ENCODE results near the gene PCDHGC3.

The PCDHGC3 gene

DNA sequence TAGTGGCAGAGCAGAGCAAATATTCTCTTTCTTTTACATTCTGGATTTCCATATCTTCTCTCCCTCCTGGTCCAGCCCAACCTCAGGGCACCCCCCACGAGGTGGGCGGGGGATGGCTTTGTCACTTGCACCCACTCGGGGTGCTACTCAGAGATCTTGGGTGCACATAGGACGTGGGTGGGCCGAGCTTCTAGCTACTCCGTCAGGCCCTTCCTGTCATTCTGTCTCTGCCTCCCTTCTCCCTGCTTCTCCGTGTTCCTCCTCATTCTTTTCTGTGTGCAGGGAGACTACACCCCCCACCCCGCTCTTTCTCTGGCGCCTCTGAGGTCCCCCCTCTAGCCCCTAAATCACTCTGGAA lies 32.7 kb downstream of the PCDHGC3 start:
- DNase-seq (ENCODE audit: low spot score): no peak

- no peak for DNase-seq (ENCODE audit: low spot score)
These were observed 33.2 kb downstream of the PCDHGC3 start for GRCh38 chr5:141508798-141509611.

DNA sequence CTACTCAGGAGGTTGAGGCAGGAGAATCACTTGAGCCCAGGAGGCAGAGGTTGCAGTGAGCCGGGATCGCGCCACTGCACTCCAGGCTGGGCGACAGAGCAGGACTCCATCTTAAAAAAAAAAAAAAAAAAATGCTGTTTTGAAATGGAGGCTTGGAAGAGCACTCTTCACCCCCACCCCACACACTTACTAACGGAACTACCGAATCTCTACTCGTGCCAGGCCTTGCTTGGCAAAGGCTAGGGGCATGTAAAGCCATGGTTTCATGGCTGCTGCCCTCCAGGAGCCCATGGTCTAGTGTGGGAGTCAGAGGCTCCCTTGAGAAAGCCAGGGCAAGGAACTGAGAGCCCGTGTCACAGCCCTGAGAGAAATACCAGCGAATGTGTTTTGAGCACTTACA lies 34.4 kb downstream of the PCDHGC3 start:
- DNase-seq (ENCODE audit: low spot score): no peak

DNA sequence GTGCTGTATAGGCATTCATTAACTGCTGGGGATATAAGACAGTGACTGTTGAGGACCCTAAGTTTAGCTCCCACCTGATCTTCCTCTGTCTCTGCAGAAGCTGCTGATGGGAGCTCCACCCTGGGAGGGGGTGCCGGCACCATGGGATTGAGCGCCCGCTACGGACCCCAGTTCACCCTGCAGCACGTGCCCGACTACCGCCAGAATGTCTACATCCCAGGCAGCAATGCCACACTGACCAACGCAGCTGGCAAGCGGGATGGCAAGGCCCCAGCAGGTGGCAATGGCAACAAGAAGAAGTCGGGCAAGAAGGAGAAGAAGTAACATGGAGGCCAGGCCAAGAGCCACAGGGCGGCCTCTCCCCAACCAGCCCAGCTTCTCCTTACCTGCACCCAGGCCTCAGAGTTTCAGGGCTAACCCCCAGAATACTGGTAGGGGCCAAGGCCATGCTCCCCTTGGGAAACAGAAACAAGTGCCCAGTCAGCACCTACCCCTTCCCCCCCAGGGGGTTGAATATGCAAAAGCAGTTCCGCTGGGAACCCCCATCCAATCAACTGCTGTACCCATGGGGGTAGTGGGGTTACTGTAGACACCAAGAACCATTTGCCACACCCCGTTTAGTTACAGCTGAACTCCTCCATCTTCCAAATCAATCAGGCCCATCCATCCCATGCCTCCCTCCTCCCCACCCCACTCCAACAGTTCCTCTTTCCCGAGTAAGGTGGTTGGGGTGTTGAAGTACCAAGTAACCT lies 35.3 kb downstream of the PCDHGC3 start:
- DNase-seq (ENCODE audit: low spot score): peak; percentile 82

DNA sequence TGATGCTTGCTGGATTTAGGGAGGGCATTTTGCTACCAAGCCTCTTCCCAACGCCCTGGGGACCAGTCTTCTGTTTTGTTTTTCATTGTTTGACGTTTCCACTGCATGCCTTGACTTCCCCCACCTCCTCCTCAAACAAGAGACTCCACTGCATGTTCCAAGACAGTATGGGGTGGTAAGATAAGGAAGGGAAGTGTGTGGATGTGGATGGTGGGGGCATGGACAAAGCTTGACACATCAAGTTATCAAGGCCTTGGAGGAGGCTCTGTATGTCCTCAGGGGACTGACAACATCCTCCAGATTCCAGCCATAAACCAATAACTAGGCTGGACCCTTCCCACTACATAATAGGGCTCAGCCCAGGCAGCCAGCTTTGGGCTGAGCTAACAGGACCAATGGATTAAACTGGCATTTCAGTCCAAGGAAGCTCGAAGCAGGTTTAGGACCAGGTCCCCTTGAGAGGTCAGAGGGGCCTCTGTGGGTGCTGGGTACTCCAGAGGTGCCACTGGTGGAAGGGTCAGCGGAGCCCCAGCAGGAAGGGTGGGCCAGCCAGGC lies 36.1 kb downstream of the PCDHGC3 start:
- peak; percentile 10 for DNase-seq (ENCODE audit: low spot score)

GRCh38 chr5:141512390-141512910 lies 36.7 kb downstream of the PCDHGC3 start:
- peak; percentile 84 for DNase-seq (ENCODE audit: low spot score)

- DNase-seq (ENCODE audit: low spot score): peak; percentile 54
These were observed 37.3 kb downstream of the PCDHGC3 start for GRCh38 chr5:141512911-141513626.

- peak; percentile 77 for DNase-seq (ENCODE audit: low spot score)
These were observed 38.0 kb downstream of the PCDHGC3 start for GRCh38 chr5:141513627-141514329.

DNA sequence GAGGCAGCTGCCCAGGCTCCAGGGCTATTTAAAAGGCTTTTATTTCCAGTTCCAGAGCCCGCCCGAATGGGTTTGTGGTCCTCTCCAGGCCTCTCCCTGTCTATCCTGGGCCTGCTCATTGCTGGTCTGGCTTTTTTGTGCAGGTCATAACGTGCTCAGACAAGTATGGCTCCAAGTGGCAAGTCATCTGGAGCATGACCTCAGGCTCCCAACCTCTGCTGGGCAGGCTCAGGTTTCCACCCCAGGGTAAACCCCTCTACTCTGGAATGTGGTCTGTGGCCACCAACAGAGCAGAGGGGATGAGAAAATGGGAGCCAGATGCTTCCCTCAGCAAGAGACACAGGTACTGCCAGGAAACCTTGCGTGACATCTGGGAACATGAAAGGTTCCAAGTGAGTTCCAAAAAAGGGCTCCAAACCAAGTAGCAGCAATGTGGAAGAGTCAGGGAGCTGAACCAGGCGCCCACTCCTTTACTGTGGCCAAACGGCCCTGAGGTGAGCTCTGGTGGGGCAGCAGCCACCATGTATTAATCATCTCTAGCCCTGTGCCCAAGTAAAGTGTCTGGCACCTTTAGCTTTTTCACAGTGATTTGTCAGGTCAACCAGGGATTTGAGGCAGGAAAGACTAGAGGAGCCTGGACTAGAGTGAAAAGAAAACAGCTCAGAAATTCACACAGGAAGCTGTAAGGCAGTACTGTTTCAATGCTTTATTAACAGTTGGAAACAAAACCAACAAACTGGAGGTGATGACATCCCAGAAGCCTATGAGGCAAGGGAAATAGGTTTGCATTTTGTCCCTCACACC lies 38.8 kb downstream of the PCDHGC3 start:
- no peak for DNase-seq (ENCODE audit: low spot score)

DNA sequence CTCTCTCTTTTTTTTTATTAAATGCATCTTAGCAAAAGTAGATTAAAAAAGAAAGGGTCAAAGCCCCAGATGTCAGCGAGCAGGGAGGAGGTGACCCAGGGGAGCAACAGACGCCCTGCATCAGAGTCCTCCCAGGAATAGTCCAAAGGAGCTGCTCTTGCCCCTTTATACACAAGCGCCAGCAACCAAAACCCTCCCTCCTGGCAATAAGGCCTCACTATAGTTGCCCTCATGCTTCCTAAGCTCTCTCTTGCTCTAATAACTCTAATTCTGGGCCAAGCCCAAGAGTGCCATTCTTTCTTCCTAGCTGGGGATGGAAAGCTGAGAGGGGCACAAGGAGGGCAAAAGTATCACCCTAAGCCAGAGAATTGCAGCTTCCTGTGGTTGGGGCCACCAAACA lies 39.4 kb downstream of the PCDHGC3 start:
- DNase-seq (ENCODE audit: low spot score): peak; percentile 22

DNA sequence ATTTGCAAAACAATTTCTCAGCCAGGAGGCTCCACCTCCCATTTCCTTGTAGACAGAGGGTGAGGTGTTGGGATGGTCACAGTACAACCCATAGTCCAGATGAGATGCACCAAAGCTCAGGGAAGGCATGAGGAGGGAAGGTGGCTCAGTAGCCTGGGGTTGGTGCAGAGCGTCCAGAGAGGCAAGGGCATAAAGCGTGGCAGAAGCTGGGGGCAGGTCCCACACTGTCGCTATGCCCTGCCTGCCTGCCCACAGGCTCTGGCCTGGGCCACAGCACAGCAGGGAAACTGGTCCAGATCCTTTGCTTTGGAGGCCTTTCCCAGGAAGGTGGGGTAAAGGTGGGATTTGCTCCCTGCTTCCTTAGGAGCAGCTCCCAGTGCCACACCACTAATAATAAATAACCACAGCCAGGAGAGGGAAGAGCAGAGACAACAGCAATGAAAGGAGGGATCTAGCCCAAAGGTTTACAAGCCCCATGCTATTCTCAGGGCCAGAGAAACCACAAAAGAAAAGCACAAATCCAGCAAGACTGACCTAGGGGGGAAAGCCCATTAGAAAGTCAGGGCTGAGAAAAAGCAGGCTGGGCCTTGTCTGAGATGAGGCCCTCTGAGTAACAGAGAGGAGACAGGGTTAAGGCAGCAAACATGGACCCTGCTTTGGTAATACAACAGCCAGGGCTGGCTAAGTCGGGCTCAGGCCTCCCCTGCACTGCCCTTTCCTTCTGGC lies 40.3 kb downstream of the PCDHGC3 start:
- peak; percentile 27 for DNase-seq (ENCODE audit: low spot score)

- DNase-seq (ENCODE audit: low spot score): no peak
These were observed 40.9 kb downstream of the PCDHGC3 start for GRCh38 chr5:141516672-141517025.

DNA sequence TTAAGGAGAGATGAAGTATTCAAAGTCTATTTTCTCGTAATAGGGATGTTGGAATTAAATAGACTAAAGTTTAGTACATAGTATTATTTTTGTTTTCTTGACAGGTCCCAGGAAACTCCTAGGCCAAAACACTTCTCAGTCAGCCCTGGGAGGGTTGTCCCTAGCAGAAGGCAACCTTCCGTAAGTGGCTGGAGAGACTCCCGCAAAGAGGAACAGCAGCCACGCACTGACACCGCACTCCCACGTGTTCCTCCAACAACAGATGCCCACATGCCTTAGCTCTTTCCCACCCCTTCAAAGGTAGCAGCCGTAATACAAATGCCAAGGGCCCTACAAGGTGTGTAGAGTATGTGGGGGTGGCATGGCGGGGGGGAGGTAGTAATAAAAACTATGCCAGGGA lies 41.5 kb downstream of the PCDHGC3 start:
- DNase-seq (ENCODE audit: low spot score): no peak

- DNase-seq (ENCODE audit: low spot score): no peak
These were observed 42.3 kb downstream of the PCDHGC3 start for GRCh38 chr5:141517880-141518617.

GRCh38 chr5:141518618-141519015 lies 42.9 kb downstream of the PCDHGC3 start:
- DNase-seq (ENCODE audit: low spot score): no peak

DNA sequence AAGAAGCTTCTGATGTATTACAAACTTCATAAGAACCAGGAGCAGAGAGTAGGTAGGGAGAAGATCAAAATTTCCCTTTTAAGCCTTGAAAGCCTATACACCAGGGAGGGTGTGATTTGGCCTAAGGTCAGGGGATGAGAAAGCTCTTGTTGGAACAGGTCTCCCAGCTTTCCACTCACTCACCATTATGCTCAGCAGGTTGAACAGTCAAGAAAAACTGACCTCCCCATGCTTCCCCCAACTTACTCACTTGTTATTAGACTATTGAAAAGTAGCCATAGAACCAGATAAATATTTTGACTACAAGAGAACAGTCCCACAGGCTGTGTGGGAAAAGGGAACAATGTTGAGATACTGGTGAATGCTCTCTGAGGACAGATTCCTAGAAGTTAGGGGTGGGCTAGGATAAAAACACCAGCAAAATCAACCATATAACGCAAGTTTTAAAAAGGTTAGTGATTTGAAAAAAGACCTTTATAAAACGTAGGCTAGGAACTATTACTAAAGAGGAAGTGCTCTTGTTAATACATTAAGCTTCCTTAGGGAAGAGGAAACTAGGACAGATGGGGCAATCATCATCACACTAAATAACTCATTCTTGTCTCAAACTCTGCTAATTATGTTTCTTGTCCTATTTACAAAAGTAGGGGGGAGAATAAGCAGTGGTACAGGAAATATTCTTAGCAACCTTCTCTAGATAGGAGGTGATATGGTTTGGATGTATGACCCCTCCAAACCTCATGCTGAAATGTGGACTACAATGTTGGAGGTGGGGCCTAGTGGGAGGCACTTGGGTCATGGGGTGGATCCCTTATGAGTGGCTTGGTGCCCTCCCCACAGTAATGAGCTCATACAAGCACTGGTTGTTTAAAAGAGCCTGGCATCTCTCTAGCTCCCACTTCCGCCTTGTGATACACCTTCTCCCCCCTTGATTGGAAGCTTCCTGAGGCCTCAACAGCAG lies 44.1 kb downstream of the PCDHGC3 start:
- DNase-seq (ENCODE audit: low spot score): no peak

GRCh38 chr5:141521244-141521781 lies 45.5 kb downstream of the PCDHGC3 start:
- DNase-seq (ENCODE audit: low spot score): no peak

- DNase-seq (ENCODE audit: low spot score): no peak
These were observed 46.5 kb downstream of the PCDHGC3 start for GRCh38 chr5:141522301-141522700.

Data from germinal center (tissue), 1 donor.